AG09319 (cell line): Measurements from ENCODE around the gene MOV10L1.

Experiments
- DNase-seq: peaks from one replicate; pipeline ENCODE4 v3.0.0-alpha.2; 2010; ENCODE audit warnings: low read depth; ENCODE audit errors: extremely low read depth
- TF ChIP-seq, protein P1 (sequence below): IDR thresholded peaks from 2 replicates; pipeline ENCODE4 v1.5.1; 2011; ENCODE audit warnings: low read depth, mild to moderate bottlenecking, inconsistent platforms, low read length, moderate library complexity

The MOV10L1 gene

DNA sequence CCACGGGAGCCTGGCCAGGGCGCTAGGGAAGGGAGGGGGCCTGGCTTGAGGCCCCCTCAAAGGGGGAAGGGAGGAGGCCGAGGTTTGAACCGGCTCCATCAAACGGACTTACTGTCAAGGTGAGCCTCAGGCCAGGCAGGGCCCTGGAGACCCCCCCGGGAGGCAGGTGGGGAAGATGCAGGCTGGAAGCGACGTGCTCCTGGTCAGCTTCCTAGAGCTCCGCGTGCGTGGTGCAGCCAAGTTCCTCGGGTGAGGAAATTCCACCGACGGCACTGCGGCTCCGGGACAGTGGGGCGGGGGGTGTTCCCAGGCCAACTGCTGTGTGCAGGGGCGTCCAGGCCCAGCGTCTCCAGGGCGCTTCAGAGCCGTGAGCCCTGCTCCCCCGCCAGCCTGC, 88.7 kb downstream of the MOV10L1 start:
- DNase-seq = no peak
- TF ChIP-seq, protein P1, sequence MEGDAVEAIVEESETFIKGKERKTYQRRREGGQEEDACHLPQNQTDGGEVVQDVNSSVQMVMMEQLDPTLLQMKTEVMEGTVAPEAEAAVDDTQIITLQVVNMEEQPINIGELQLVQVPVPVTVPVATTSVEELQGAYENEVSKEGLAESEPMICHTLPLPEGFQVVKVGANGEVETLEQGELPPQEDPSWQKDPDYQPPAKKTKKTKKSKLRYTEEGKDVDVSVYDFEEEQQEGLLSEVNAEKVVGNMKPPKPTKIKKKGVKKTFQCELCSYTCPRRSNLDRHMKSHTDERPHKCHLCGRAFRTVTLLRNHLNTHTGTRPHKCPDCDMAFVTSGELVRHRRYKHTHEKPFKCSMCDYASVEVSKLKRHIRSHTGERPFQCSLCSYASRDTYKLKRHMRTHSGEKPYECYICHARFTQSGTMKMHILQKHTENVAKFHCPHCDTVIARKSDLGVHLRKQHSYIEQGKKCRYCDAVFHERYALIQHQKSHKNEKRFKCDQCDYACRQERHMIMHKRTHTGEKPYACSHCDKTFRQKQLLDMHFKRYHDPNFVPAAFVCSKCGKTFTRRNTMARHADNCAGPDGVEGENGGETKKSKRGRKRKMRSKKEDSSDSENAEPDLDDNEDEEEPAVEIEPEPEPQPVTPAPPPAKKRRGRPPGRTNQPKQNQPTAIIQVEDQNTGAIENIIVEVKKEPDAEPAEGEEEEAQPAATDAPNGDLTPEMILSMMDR = no peak

DNA sequence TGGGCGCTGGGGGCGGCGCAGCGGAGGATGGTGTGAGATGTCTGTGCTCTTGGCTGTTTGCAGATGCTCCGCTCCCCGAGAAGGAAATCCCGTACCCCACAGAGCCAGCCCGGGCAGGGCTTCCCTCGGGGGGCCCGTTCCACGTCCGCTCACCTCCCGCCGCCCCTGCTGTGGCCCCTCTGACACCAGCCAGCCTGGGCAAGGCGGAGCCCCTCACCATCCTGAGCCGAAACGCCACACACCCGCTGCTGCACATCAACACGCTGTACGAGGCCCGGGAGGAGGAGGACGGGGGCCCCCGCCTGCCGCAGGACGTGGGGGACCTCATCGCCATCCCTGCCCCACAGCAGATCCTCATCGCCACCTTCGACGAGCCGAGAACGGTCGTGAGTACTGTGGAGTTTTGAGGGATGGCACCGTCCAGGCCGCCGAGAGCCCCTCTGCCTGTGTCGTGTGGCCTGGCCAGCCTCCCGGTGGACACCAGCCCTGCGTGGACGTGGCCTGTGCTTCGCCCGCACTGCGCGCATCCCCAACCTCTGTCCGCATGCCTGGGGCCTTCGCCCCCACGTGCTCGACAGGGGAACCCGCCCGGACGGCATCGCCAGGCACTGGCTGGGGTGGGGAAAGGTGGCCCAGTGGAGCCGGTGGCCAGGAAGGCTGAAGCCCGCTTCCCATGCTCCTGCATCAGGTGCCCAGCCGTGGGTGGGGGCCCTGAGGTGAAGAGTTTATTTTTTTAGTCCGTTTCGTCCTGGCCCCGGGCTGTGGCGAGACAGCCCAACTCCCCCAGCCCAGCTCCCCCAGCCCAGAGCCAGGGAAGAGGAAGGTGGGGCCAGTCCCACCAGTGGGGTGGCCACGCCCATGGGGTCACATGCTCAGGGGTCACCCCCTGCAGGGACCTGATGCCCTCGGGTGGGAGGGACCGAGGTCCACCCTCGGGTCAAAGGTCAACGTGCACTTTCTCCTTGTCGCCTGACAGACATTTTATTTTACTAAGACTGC, 89.4 kb downstream of the MOV10L1 start:
- TF ChIP-seq, protein P1 = no peak
- no peak for DNase-seq

DNA sequence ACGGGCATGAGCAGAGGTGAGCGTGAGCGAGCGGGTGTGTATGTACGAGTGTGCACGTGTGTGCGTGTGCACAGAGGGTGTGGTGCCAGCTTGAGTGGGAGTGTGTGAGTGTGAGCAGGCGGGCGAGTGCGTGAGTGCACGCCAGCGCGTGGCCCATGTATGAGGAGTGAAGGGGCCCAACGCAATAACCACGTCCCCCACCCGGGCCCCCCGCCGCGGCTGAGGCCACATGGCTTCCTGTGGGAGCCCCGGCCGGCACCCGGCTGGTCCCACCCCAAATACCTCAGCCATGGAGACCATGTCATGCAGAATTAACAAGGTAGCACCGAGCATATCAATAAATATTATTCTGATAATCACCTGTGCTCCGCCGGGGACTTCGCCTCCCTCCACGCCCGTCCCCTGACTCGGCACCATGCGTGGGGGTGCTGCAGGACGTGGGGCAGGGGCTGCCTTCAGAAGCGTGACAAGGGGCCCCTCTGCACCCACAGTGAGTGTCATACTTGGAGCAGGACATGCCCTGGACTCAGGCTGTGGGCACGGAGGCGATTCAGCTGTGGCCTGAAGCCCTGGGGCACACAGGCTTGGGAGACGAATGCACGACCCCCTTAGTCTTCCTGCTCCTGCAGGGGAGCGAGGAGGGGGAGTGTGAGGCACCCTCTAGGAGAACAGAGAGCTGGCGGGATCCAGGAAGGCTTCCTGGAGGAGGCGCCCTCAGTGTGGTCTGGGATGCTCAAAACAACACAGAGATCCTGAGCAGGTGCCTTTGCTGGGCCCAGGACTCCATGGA, 90.3 kb downstream of the MOV10L1 start:
- TF ChIP-seq, protein P1 = no peak
- DNase-seq = no peak

DNA sequence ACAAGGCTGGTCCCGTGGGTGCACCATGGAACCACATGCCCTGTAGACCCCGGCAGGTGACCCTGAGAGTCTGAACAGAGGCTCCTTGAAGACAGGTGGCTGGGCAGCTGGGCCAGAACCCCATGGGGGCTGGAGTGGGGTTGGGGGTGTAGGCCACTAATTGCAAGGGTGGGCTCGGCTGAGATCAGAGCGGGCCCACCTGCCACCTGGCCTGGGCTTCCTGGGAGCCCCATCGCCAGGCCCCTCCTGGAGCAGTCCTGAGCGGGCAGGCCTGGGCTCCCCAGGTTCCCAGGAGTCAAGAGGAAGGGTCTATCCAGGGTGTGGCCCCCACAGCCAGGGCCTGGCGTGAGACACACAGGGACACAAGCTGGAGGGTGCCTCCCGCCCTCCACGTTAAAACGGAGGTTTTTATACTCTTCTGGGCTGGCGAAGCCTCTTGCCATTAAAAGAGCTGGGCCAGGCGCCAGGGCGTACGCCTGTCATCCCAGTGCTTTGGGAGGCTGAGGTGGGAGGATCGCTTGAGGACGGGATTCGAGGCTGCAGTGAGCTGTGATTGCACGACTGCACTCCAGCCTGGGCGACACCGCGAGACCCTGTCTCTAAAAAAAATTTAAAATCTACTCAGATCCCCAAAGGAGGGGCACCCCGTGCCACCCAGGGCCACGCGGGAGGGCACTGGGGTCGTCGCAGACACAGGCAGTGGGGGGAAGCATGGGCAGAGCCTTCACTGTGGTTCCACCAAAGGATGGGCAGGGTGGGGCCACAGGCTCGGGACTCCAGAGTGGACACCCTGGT, 91.1 kb downstream of the MOV10L1 start:
- TF ChIP-seq, protein P1 = no peak
- DNase-seq = no peak

DNA sequence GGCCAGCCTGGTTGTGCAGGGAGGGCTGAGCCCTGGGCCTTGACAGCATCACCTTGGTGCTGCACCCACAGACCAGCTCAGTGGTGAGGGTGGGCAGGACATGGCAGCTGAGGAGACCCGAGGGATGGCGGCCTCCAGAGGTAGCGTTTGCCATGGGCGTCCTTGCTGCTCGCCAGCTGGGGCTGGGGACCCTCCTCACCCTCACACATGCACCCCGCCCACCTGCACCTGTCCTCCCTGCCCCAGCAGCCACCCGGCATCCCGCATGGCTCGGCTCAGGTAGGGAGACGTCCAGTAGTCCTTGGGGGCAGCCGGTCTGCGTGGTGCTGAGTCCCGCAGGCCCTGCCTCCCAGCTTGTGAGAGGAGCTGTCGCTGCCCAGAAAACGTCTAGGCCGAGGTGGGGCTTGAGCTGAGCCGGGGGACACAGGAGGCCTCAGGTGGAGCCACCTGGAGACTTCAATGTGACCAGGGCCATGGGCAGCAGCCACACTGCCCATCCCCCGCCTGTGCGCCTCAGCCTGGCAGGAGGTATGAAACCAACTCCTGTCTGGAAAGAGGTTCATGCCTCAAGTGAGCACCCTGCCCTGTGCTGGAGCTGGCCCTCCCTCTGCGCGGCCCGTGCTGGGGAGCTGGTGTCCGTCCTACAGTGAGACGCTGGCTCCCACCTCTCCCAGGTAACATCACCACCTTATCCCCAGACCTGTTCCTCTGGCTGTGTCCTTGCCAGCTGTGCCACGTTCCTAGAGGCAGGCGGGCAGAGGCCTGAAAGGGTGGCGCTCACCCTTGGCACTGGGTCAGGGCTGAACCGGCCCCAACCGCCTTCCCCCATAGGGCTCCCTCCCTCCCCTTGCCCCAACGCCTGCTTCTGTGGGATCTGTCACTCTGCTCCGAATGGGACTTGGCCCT, 92.6 kb downstream of the MOV10L1 start:
- no peak for DNase-seq
- TF ChIP-seq, protein P1 = no peak
